ENCODE data around the gene JAML.

Gene JAML

GRCh38 chr11:118239509-118240205, 14.8 kb upstream of the JAML start:
- no peak for DNase-seq

DNA sequence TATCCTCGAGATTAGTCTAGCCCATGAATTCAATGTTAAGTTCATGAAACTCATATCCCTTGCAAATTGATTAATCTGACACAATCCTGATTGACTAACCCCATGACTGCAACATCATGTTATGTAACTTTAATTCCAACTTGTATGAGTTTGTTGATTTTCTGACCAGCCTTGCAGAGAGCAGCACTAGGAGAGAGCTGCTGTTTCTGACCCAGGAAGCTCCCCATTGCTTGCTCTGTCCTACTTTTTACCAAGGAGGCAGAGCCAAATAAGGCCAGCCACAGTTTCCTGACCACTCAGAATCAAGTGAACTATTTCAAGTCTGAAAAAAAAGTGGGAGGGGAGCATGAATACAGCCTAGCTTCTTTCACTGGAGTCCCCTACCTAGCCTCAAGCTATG, 14.1 kb upstream of the JAML start:
- no peak for DNase-seq

GRCh38 chr11:118238421-118238820, 13.6 kb upstream of the JAML start:
- no peak for DNase-seq

GRCh38 chr11:118236170-118236569, 11.4 kb upstream of the JAML start:
- DNase-seq: no peak

DNA sequence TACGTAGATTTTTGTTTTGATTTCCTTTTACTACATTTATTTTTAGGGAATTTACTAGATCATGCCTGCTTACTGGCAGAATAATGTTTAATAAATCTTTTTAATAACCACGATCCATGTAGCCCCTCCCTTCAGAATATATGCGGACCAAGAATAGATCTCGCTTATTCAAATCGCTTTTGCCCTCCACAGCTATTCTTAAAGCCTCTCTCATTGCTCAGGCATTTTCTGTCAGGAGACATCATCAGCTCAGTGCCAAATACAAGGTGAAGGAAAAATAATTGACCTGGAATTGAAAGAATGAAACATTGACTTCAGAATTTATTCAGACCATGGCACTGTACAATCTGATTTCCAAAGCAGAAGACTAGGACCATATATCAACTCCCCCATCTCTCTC, 10.0 kb upstream of the JAML start:
- DNase-seq: no peak

GRCh38 chr11:118233850-118234249, 9.0 kb upstream of the JAML start:
- no peak for DNase-seq

DNA sequence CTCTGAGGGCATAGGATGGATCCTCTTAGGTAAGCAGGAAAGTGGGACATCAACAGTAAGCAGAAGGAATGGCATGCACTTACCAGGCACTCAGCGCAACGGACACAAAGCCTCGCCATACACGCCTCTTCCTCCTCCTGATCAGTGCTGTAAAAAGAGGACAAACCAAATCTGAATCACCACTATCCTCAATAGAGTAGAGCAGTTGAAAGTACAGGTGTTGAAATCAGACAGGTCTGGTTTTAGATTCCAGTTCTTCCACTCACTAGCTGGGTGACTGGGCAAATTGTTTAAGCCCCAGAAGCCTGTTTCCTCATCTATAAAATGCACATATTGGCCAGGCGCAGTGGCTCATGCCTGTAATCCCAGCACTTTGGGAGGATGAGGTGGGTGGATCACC, 8.6 kb upstream of the JAML start:
- no peak for DNase-seq

DNA sequence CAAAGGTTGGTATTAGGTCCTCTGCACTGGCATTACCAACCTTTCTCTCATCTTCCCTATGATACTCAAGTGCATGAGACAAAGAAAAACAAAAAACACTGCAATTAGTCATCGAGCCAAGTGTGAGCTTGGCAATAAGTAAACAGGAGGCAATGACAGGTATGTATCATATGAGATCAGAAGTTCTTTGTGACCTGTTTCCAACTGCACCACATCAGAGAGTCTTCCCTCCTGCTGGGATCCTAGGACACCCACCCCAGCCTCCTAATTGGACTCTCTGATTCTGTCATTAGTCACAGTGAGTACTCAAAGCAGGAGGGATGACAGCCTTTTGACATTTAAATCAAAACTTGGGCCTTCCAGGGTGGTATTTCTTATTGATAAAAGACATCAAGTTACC, 7.8 kb upstream of the JAML start:
- no peak for DNase-seq

DNA sequence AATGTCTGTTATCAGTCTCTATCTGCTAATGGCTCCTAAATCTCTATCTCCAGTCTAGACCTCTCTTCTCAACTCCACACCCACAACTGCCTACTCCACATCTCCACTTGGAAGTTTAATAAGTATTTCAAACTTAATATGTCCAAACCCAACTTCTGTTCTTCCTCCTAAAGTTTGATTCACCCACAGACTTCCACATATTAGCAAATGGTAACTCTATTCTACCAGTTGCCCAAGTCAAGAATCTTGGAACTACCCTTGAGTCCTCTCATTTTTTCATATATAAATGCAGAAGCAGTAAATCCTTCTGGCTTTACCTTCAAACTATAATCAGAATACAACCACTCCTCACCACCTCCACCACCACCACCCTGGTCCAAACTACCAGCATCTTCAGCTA, 6.7 kb upstream of the JAML start:
- no peak for DNase-seq

GRCh38 chr11:118230088-118230487, 5.3 kb upstream of the JAML start:
- DNase-seq: no peak

DNA sequence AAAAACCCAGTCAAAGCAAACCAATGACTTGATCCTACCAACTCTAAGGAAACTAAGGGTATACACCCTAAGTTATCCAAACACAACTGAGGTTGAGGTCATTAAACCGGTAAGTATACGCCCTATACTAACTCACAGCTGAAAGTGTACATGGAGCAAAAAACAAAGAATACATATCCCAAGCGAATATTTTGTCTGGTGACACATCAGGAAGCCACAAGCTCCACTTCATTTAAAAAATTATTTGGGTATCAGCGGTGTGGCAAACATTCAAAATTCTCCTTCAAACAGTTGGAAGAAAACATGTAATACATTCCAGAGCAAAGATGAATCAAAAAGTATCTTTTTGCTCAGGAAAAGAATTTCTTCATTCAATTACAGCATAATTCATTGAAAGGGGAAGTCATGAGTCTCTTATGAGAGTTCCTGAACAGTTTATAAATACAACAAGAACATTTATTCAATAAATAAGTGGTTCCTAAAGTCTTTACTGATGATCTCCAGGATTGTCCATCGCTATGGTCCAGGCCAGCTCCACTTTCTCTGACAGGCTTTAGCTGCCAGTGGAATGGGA, 4.5 kb upstream of the JAML start:
- DNase-seq: no peak

GRCh38 chr11:118227865-118228785, 3.3 kb upstream of the JAML start:
- DNase-seq: no peak

DNA sequence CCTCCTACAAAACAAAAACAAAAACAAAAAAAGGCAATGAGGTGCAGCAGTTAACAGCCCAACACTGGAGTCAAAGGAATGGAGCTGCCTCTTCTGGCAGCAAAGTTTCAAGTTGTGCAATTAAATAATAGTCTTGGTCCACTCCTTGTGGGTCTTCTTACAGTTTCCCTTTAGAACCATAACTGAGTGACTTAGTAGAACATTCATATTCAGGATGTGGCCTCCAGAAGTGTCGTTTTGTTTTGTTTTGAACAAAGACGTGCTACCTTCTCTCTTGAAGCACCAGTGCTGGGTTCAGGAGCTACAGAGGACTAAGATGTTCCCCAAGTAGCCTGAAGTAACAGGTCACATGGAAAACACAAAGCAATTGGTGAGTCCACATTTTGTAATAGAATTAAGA, 2.0 kb upstream of the JAML start:
- no peak for DNase-seq

DNA sequence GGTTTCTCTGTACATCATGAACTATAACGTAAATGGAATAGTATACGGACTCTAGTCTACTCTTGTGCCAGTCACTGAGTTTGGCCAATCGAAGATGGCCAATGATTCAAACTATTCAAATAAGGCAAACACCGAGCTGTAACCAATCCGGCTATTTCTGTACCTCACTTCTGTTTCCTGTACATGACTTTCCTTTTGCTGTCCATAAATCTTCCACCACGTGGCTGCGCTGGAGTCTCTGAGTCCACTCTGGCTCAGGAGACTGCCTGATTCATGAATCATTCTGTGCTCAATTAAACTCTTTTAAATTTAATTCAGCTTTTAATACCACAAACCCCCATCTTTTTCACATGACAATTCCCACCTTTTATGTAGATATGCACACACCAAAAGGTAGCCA, 1.5 kb upstream of the JAML start:
- DNase-seq: no peak

- no peak for DNase-seq
Measured at GRCh38 chr11:118223992-118224391, 819 bp downstream of the JAML start.

DNA sequence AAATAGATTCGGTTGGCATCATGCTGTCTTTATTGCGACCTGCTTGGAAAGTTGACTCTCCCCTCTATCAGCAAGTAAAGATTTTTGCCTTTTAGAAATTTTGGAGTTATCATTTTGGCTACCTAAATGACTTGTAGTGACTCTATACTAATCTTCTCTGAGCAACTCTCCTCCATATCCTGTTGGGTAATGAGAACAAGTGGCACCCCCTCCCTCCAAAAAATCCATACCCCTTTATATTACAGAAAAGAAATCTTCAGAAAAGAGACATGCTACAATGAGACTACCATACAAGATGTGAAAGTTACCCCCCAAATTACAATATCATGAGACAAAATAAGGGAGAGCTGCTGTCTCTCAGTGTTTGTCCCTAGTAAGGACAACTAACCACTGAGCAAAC, 1.2 kb downstream of the JAML start:
- no peak for DNase-seq

DNA sequence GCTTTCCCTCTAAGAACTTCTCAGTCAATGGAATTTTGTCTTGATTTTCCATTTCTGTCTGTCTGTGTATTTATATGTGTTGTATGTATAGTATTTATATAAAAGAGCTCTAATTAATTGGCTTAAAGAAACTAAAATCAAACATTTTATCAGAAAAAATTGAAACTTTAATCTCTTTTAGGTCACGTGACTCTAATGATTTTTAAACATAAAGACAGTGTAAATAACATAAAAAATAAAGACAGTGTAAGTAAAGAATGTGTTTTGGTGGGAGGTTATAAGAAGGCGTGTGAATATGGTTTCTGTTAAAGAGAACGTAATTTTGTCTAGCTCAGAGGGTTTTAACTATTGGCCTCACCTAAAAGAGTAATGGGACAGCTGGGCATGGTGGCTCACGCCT, 2.4 kb downstream of the JAML start:
- DNase-seq: no peak

- DNase-seq: no peak
Measured at GRCh38 chr11:118221419-118221818, 3.4 kb downstream of the JAML start.

DNA sequence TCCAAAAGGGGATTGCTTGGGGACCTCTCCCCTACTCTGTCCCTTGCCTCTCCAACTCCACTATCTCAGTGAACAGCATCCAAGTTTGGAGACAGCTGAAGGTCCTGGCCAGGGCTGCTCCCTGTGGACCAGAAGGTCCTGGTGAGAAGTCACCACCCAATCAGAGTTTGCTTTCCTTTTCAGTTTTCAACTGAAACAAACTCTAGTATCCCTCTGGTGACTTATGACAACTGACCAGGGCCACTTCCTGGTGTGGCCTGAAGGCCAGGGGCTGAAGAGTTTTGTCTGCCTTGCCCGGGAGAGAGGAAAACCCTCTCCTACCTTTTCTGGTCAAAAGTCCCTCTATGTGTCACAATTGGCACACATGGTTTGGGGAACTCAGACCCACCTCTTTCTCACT, 5.1 kb downstream of the JAML start:
- no peak for DNase-seq

- no peak for DNase-seq
Measured at GRCh38 chr11:118219244-118219643, 5.6 kb downstream of the JAML start.

GRCh38 chr11:118217575-118217974, 7.2 kb downstream of the JAML start:
- no peak for DNase-seq

- DNase-seq: no peak
Measured at GRCh38 chr11:118216621-118217481, 8.0 kb downstream of the JAML start.

GRCh38 chr11:118215765-118216164, 9.0 kb downstream of the JAML start:
- no peak for DNase-seq
